Testis (tissue), 3 donors: ENCODE measurements around the gene KIF18B. TPM values are rescaled to one million over a fixed set of nuclear protein-coding genes. Genes with fewer than 3 reads are reported as not detected.

Source experiments
- DNase-seq: peaks from one replicate; pipeline ENCODE4 v3.0.0-alpha.2; 2019
- H3K27ac ChIP-seq, 2 donors: fragments of 200-600 bp; sonication (generic); one replicate each; pipeline ENCODE4 v1.5.1; 2019
- H3K27me3 ChIP-seq: fragments of 200-600 bp; sonication (generic); one replicate; pipeline ENCODE4 v1.5.1; 2019
- H3K36me3 ChIP-seq: fragments of 200-600 bp; sonication (generic); one replicate; pipeline ENCODE4 v1.5.1; 2017; ENCODE audit warnings: low read depth; ENCODE audit errors: missing control alignments
- H3K4me1 ChIP-seq: fragments of 200-600 bp; sonication (generic); one replicate; pipeline ENCODE4 v1.5.1; 2019
- H3K4me3 ChIP-seq, 2 donors: fragments of 200-600 bp; sonication (generic); one replicate each; pipeline ENCODE4 v1.5.1; 2017 to 2019
- H3K9me3 ChIP-seq: fragments of 200-600 bp; sonication (generic); one replicate; pipeline ENCODE4 v1.5.1; 2017
- POLR2A ChIP-seq: fragments of 450-650 bp; IDR thresholded peaks from one replicate; pipeline ENCODE4 v1.6.1; 2017; ENCODE audit warnings: antibody characterized with exemption, mild to moderate bottlenecking, moderate library complexity
- WGBS, 2 donors: methylation state at CpG; one replicate each; pipeline ENCODE4 v1.1.5; 2018; 5-methylcytosine and 5-hydroxymethylcytosine counted together
- intact Hi-C: fragments of 100-400 bp; cut with DNase I; formaldehyde crosslinking; loops from one replicate; pipeline ENCODE4 v1.15.1; 2023; ENCODE audit warnings: low total_unique reads
- polyA plus RNA-seq: library from polyadenylated mRNA; stranded (reverse); fragments of 350-450 nt; fragmentation: Illumina TruSeq; extraction: RNeasy Lipid Tissue Mini Kit (QIAGEN cat#74804); gene quantifications from one replicate; pipeline ENCODE4 v1.2.3, GENCODE V29; 2014; ENCODE audit warnings: low read depth, low replicate concordance; ENCODE audit not compliant: insufficient read depth
- total RNA-seq, 2 donors: library from RNA; depleted of rRNA; stranded (reverse); fragments of >200 nt; gene quantifications; one replicate each; pipeline ENCODE4 v1.2.3, GENCODE V29; 2016
- TF ChIP-seq, protein P1 (sequence below), 3 experiments: fragments of 450-650 bp in 2 of 3; fragments of 200-600 bp in 1 of 3; sonication (generic) in 1 of 3; IDR thresholded peaks; one replicate each; pipeline ENCODE4 v1.5.1; 2016 to 2019; ENCODE audit warnings: antibody characterized with exemption in 3 of 3, mild to moderate bottlenecking in 2 of 3, moderate library complexity in 1 of 3

Gene KIF18B
- total and polyA plus RNA-seq, 3 donors from 2014 or later, result 3.7 to 6.0 (median 4.7) TPM

DNA sequence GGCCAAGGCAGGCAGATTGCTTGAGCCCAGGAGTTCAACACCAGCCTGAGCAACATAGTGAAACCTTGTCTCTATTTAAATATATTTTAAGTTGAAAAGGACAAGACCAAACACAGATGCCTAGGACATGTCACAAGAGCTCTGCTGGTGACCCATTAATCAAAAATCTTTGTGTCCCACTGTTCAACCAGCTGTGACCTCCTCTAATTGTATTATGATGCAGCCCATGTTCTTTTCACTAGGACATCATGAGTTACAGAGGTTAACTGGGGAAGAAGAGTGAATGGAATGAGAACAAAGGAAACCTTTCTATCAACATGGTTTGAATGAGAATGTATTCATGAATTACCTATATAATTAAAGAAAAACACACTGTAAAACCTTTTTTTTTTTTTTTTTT is 55.3 kb downstream of the KIF18B start:
- Histone ChIP-seq H3K4me1 (peaks cover 8% of the 10 kb centered on the region), H3K27ac (no peak overlapping the region), H3K4me3 (no peak overlapping the region), H3K36me3 (no peaks in the 10 kb centered on the region), H3K9me3 (no peaks in the 10 kb centered on the region), H3K27me3 (no peaks in the 10 kb centered on the region)
- TF ChIP-seq POLR2A, result no peak
- TF ChIP-seq, protein P1, sequence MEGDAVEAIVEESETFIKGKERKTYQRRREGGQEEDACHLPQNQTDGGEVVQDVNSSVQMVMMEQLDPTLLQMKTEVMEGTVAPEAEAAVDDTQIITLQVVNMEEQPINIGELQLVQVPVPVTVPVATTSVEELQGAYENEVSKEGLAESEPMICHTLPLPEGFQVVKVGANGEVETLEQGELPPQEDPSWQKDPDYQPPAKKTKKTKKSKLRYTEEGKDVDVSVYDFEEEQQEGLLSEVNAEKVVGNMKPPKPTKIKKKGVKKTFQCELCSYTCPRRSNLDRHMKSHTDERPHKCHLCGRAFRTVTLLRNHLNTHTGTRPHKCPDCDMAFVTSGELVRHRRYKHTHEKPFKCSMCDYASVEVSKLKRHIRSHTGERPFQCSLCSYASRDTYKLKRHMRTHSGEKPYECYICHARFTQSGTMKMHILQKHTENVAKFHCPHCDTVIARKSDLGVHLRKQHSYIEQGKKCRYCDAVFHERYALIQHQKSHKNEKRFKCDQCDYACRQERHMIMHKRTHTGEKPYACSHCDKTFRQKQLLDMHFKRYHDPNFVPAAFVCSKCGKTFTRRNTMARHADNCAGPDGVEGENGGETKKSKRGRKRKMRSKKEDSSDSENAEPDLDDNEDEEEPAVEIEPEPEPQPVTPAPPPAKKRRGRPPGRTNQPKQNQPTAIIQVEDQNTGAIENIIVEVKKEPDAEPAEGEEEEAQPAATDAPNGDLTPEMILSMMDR (IDR thresholded peaks at IDR 0.05), result no peak
- intact Hi-C loops, result no loop called here
- no peak for DNase-seq

DNA sequence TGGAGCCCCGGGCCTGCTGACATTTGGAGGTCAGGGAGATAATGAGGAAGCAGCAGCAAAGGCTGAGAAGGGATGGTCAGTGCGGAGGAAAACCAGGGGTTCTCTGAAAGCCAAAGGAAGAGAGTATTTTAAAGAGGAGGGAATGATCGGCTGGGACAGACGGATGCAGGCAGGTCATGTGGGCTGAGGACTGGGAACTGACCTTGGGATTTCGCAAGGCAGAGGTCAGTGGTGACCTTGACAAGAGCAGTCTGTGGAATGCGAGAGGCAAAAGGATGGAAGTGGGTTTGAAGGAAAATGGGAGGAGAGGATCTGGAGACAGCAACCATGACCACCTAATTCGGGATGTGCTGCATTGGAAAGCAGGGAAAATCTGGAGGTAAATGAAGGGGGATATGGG is 58.6 kb downstream of the KIF18B start:
- no peaks in the 10 kb centered on the region for H3K36me3 ChIP-seq
- no peak for TF ChIP-seq POLR2A
- TF ChIP-seq, protein P1 (IDR thresholded peaks at IDR 0.05), result no peak
- no peak overlapping the region for H3K4me3 ChIP-seq
- H3K9me3 ChIP-seq, result no peaks in the 10 kb centered on the region
- intact Hi-C loops, result no loop called here
- no peak overlapping the region for H3K27ac ChIP-seq
- peaks cover 8% of the 10 kb centered on the region for H3K4me1 ChIP-seq
- WGBS, 2 donors, result 40 to 53% methylated on average over 7 of the region's 7 CpGs
- H3K27me3 ChIP-seq, result no peaks in the 10 kb centered on the region
- no peak for DNase-seq

DNA sequence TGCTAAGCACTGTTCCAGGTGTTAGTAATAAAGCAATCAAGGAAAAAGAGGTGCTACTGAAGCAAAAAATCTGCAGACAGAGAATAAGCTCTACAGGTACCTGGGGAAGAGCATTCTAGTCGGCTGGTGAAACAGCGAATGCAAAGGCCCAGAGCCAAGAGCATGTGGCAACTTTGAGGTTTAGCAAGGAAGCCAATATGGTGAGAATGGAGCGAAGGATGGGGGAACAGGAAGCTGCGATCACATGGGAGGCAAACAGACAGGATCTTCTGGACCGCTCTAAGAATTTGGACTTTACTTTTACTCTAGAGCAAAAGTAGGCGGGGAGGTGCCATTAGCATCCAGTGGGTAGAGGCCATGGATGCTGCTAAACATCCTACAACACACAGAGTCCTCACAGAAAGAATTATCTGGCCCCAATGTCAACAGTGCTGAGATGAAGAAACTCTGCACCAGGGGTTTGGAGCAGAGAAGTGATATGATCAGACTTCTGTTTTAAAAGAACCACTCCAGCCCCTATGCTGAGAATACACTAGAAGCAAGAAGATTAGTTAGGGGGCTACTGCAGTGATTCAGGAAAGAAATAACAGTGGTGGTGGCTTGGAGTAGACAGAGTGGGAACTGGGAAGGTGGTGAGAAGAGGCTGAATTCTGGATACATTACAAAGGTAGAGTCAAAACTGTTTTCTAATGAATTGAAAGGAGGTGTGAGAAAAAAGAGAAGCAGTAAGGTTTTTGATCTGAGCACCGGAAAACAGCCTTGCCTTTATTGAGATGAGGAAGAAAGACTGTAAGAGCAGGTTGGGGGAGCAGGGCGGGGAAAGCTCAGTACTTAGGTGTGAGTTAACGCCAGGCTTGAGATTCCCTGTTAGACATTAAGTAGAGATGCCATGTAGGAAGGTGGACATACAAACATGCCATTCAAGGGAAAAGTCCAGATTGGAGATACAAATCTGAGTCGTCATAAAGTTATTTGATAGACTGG is 59.3 kb downstream of the KIF18B start:
- no peaks in the 10 kb centered on the region for H3K9me3 ChIP-seq
- no peak for DNase-seq
- intact Hi-C loops, result no loop called here
- H3K4me3 ChIP-seq, result no peak overlapping the region
- TF ChIP-seq, protein P1 (IDR thresholded peaks at IDR 0.05), result no peak
- TF ChIP-seq POLR2A, result no peak
- peaks cover 8% of the 10 kb centered on the region for H3K4me1 ChIP-seq
- WGBS, 2 donors, result 80% methylated on average over 10 of the region's 10 CpGs
- H3K27ac ChIP-seq, result no peak overlapping the region
- no peaks in the 10 kb centered on the region for H3K27me3 ChIP-seq
- no peaks in the 10 kb centered on the region for H3K36me3 ChIP-seq

DNA sequence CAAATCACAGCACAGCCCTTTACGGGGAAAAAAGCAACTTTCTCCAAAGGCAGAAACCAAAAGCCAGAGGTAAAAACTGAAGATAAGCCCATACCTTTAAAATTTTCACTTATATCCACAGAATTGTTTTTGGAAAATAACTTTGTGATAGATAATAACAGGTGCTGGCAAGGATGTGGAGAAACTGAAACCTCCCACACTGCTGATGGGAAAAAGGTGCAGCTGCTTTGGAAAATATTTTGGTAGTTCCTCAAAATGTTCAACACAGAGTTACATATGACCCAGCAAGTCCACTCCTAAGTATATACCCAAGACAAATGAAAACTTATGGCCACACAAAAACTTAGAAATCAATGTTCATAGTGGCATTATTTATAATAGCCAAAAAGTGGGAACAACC is 60.6 kb downstream of the KIF18B start:
- H3K36me3 ChIP-seq, result no peaks in the 10 kb centered on the region
- H3K9me3 ChIP-seq, result no peaks in the 10 kb centered on the region
- intact Hi-C loops, result no loop called here
- TF ChIP-seq, protein P1 (IDR thresholded peaks at IDR 0.05), result no peak
- no peak for TF ChIP-seq POLR2A
- WGBS, 2 donors, result 77 to 78% methylated on average over 1 of the region's 1 CpG
- no peak overlapping the region for H3K4me3 ChIP-seq
- H3K27me3 ChIP-seq, result no peaks in the 10 kb centered on the region
- DNase-seq, result no peak
- H3K4me1 ChIP-seq, result peaks cover 8% of the 10 kb centered on the region
- no peak overlapping the region for H3K27ac ChIP-seq
